Nucleus accumbens (tissue), 56 donors: ENCODE results near the gene YIPF5.

Experiments used
- DNase-seq, 56 donors: peaks; one replicate each; lab custom pipeline; 2025; lab: John Stamatoyannopoulos, UW

The YIPF5 gene

GRCh38 chr5:144130306-144130705 lies 40.2 kb downstream of the YIPF5 start:
- no peak for DNase-seq

GRCh38 chr5:144128844-144129243 lies 41.6 kb downstream of the YIPF5 start:
- DNase-seq, result no peak

- no peak for DNase-seq
Observed at GRCh38 chr5:144126707-144127106, 43.8 kb downstream of the YIPF5 start.

- no peak for DNase-seq
Observed at GRCh38 chr5:144125163-144125726, 45.2 kb downstream of the YIPF5 start.

- no peak for DNase-seq
Observed at GRCh38 chr5:144122641-144123040, 47.8 kb downstream of the YIPF5 start.

- no peak for DNase-seq
Observed at GRCh38 chr5:144122081-144122480, 48.4 kb downstream of the YIPF5 start.

GRCh38 chr5:144121577-144121976 lies 48.9 kb downstream of the YIPF5 start:
- DNase-seq, result no peak

- no peak for DNase-seq
Observed at GRCh38 chr5:144120661-144121180, 49.7 kb downstream of the YIPF5 start.

GRCh38 chr5:144117412-144117811 lies 53.0 kb downstream of the YIPF5 start:
- no peak for DNase-seq

- no peak for DNase-seq
Observed at GRCh38 chr5:144114571-144114970, 55.9 kb downstream of the YIPF5 start.
